ENCODE measurements around the gene SCUBE1. TPM values are rescaled to one million over a fixed set of nuclear protein-coding genes. Genes with fewer than 3 reads are reported as not detected.

Gene SCUBE1
- total and polyA plus RNA-seq, 2 experiments from 2014 or later, result 2.1 to 2.2 TPM

DNA sequence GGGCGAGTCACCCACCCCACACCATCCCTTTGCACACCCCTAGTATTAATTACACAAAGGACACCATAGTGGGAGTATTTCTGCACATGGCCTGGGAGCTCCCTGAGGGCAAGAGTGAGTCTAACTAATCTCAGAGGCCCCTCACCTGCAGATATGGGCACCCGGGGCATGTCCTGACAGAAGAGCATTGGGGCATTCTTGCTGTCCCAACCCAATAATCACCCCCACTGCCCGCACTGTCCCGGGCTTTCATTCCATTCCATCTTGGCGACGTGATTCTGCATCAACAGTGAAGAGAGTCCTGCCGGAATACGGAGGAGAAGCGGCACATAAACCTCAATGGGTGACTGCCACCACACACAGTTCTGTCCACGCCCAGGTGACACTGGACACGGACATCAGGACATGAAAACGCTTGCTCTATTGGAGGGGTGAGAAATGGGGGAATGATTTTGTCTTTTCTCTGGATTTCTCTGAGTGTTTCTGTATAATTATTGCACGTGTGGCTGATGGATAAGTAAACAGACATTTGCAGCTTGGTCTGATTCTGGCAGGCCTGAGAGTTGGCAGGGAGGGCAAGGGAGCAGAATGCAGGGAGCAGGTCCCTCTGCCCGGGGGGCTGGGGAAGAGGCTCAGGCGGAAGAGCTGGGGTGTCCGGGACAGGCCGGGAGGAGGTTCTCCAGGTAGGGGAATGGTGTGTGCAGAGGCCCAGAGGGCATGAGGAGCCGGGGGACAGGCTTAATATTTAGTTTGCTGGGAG lies 38.2 kb downstream of the SCUBE1 start:
- Histone ChIP-seq H3K27ac (no peak overlapping the region), H3K36me3 (replicated peaks; ENCODE audit: insufficient read depth, low read depth) (no peaks in the 10 kb centered on the region), H3K9me3 (ENCODE audit: low read depth) (no peaks in the 10 kb centered on the region), H3K9me2 (replicated peaks; ENCODE audit: insufficient read depth) (no peaks in the 10 kb centered on the region), H3K27me3 (no peaks in the 10 kb centered on the region), H3K4me2 (no peak overlapping the region), H3K4me3 (no peak overlapping the region), H3K79me2 (no peaks in the 10 kb centered on the region), H4K20me1 (ENCODE audit: insufficient read depth, poor library complexity, severe bottlenecking) (no peaks in the 10 kb centered on the region), H2AFZ (no peak overlapping the region), H3K4me1 (ENCODE audit: insufficient read depth) (peaks cover 10% of the 10 kb centered on the region)
- 80% methylated on average over 16 of the region's 18 CpGs for WGBS (ENCODE audit: low lambda C conversion rate, missing lambda C conversion rate)
- TF ChIP-seq, protein P1, sequence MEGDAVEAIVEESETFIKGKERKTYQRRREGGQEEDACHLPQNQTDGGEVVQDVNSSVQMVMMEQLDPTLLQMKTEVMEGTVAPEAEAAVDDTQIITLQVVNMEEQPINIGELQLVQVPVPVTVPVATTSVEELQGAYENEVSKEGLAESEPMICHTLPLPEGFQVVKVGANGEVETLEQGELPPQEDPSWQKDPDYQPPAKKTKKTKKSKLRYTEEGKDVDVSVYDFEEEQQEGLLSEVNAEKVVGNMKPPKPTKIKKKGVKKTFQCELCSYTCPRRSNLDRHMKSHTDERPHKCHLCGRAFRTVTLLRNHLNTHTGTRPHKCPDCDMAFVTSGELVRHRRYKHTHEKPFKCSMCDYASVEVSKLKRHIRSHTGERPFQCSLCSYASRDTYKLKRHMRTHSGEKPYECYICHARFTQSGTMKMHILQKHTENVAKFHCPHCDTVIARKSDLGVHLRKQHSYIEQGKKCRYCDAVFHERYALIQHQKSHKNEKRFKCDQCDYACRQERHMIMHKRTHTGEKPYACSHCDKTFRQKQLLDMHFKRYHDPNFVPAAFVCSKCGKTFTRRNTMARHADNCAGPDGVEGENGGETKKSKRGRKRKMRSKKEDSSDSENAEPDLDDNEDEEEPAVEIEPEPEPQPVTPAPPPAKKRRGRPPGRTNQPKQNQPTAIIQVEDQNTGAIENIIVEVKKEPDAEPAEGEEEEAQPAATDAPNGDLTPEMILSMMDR (IDR thresholded peaks at IDR 0.05; ENCODE audit: poor library complexity), result no peak
- TF ChIP-seq EZH2phosphoT487 (IDR thresholded peaks at IDR 0.05; ENCODE audit: low read depth, severe bottlenecking, unreplicated experiment), result no peak
- no peak for TF ChIP-seq EZH2 (IDR thresholded peaks at IDR 0.05; ENCODE audit: borderline replicate concordance)
- no peak for DNase-seq (ENCODE audit: low spot score)

- 89% methylated on average over 11 of the region's 11 CpGs for WGBS (ENCODE audit: low lambda C conversion rate, missing lambda C conversion rate)
- TF ChIP-seq EZH2 (IDR thresholded peaks at IDR 0.05; ENCODE audit: borderline replicate concordance), result no peak
- no peak for TF ChIP-seq EZH2phosphoT487 (IDR thresholded peaks at IDR 0.05; ENCODE audit: low read depth, severe bottlenecking, unreplicated experiment)
- TF ChIP-seq, protein P1 (IDR thresholded peaks at IDR 0.05; ENCODE audit: poor library complexity), result no peak
- H4K20me1 ChIP-seq (ENCODE audit: insufficient read depth, poor library complexity, severe bottlenecking), result no peaks in the 10 kb centered on the region
- H2AFZ ChIP-seq, result no peak overlapping the region
- DNase-seq (ENCODE audit: low spot score), result no peak
- peaks cover 7% of the 10 kb centered on the region for H3K4me1 ChIP-seq (ENCODE audit: insufficient read depth)
- no peak overlapping the region for H3K27ac ChIP-seq
- no peak overlapping the region for H3K4me3 ChIP-seq
- H3K36me3 ChIP-seq (replicated peaks; ENCODE audit: insufficient read depth, low read depth), result no peaks in the 10 kb centered on the region
- no peaks in the 10 kb centered on the region for H3K9me2 ChIP-seq (replicated peaks; ENCODE audit: insufficient read depth)
- no peak overlapping the region for H3K4me2 ChIP-seq
- H3K9me3 ChIP-seq (ENCODE audit: low read depth), result no peaks in the 10 kb centered on the region
- H3K27me3 ChIP-seq, result no peaks in the 10 kb centered on the region
- no peaks in the 10 kb centered on the region for H3K79me2 ChIP-seq
These were observed 39.4 kb downstream of the SCUBE1 start for GRCh38 chr22:43303751-43304150.

GRCh38 chr22:43303166-43303565 lies 40.0 kb downstream of the SCUBE1 start:
- peaks cover 7% of the 10 kb centered on the region for H3K4me1 ChIP-seq (ENCODE audit: insufficient read depth)
- WGBS (ENCODE audit: low lambda C conversion rate, missing lambda C conversion rate), result 96% methylated on average over 8 of the region's 8 CpGs
- H3K4me2 ChIP-seq, result no peak overlapping the region
- no peak for DNase-seq (ENCODE audit: low spot score)
- H3K4me3 ChIP-seq, result no peak overlapping the region
- H2AFZ ChIP-seq, result no peak overlapping the region
- H3K27me3 ChIP-seq, result no peaks in the 10 kb centered on the region
- no peaks in the 10 kb centered on the region for H4K20me1 ChIP-seq (ENCODE audit: insufficient read depth, poor library complexity, severe bottlenecking)
- no peaks in the 10 kb centered on the region for H3K9me3 ChIP-seq (ENCODE audit: low read depth)
- H3K27ac ChIP-seq, result no peak overlapping the region
- no peaks in the 10 kb centered on the region for H3K36me3 ChIP-seq (replicated peaks; ENCODE audit: insufficient read depth, low read depth)
- TF ChIP-seq, protein P1 (IDR thresholded peaks at IDR 0.05; ENCODE audit: poor library complexity), result no peak
- TF ChIP-seq EZH2phosphoT487 (IDR thresholded peaks at IDR 0.05; ENCODE audit: low read depth, severe bottlenecking, unreplicated experiment), result no peak
- TF ChIP-seq EZH2 (IDR thresholded peaks at IDR 0.05; ENCODE audit: borderline replicate concordance), result no peak
- H3K79me2 ChIP-seq, result no peaks in the 10 kb centered on the region
- H3K9me2 ChIP-seq (replicated peaks; ENCODE audit: insufficient read depth), result no peaks in the 10 kb centered on the region
